HG02642 (cell line): ENCODE measurements around the gene ROBO2.

Experiments
- ATAC-seq: cut with Tn5 transposase; IDR thresholded peaks from one replicate; pipeline ENCODE4 v1.9.1; 2021; ENCODE audit warnings: mild to moderate bottlenecking; ENCODE audit not compliant: unreplicated experiment, poor library complexity

ROBO2 gene

DNA sequence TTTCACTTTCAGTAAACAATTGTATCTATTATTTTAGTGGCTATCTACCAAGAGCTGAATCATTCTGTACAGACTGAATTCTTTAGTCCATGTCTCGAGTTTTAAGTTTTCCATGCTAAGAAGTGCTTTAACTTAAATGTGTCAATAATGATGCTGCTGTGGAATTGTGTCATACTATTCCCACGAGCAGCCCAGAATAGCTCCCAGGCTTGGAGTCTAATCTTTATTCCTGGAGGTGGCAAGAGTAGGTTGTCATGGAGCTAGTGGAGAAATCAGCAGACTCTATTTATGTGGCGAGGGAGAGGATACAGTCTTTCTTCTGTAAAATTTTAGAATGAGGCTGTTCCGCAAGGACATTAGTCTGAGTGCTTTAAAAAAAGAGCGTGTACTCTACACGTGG, 207.2 kb downstream of the ROBO2 start:
- ATAC-seq, result no peak

DNA sequence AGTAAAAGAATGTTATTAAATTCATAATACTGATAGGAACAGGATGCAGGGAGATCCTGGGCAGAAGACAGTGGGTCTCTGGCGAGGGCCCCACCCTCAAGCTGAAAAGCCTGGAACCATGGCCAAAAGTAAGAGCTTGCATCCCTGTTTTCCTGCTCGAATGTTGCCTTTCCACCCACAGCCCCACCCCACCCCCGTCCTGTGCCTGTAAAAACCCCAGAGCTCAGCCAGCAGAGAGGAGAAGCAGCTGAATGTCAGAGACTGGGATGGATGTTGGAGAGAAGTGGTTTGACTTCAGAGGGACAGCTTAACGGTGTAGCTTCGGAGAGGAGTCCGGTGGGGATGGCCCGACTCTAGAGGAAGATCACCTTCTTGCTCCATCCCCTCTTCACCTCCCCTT, 207.9 kb downstream of the ROBO2 start:
- no peak for ATAC-seq

DNA sequence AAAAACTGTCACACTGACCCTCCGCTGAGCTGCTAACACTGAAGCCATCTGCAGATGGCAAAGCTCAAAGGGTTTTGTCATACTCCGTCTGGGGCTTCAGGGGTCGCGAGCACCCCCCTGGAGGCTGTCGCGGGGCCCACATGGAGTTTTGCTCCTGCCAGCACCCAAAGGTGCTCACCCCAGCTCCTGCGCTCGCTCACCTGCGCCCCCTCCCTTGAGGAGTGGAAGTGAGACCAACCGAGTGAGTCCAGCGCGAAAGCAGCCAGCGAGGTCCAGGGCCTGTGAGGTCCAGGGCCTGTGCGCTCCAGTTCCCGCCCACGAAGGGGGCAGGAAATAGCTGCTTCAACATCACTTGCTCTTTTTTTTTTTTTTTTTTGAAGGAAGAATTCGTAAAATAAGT, 208.5 kb downstream of the ROBO2 start:
- no peak for ATAC-seq

DNA sequence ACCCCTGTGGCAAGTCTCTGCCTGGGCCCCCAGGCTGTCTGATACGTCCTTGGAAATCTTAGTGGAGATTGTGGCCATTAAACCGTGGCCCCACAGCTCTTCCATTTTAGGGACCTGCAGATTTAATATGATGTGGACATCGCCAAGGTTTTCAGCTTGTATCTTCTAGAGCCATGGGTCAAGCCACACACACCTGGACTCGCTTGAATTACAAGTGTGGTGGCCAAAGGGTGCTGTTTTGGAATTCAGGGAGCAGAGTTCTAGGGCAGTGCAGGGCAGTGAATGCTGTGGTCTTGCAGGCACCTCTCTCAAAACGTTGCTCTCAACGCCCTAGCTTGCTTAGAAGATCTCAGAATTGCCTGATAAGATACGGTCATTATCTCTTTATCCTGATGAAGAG, 211.2 kb downstream of the ROBO2 start:
- ATAC-seq, result no peak

DNA sequence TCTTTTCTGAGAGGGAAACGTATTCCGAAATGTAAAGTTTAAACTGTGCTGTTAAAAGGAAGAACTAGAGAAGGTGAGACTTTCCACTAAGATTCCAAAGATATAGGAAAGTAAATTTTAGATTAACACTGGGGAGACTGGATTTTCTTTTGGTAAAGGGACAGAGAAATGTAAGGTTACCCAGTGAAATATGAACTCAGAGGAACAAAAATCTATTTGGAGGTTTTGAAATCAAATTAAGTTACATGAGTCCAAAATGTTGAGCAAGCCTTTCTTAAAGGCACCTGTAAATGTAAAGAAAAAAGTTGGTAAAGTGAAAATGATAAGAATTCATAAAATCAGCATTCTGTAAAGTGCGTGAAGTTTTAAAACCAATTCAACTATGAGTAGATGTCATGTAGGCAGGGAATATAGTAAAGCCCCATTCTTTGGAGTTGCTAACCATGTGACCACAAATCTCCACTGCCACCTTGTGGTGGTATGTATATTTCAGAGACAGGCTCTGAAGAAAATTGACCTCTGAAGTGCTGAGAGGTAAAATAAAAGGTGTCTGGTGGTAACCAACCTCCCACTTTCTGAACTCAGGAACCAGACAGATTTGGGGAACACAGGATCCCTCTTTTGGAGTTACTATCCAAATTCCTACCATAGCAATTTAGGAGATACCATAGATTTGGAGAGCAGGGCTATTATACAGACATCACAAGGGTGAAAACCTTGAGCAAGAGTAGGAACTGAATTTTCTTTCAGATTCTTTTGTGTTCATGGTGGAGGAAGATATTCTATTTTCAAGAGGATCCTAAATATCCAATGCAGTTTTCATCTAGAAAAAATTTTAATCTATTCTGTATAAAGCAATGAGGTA, 215.3 kb downstream of the ROBO2 start:
- ATAC-seq, result peak; percentile 84

DNA sequence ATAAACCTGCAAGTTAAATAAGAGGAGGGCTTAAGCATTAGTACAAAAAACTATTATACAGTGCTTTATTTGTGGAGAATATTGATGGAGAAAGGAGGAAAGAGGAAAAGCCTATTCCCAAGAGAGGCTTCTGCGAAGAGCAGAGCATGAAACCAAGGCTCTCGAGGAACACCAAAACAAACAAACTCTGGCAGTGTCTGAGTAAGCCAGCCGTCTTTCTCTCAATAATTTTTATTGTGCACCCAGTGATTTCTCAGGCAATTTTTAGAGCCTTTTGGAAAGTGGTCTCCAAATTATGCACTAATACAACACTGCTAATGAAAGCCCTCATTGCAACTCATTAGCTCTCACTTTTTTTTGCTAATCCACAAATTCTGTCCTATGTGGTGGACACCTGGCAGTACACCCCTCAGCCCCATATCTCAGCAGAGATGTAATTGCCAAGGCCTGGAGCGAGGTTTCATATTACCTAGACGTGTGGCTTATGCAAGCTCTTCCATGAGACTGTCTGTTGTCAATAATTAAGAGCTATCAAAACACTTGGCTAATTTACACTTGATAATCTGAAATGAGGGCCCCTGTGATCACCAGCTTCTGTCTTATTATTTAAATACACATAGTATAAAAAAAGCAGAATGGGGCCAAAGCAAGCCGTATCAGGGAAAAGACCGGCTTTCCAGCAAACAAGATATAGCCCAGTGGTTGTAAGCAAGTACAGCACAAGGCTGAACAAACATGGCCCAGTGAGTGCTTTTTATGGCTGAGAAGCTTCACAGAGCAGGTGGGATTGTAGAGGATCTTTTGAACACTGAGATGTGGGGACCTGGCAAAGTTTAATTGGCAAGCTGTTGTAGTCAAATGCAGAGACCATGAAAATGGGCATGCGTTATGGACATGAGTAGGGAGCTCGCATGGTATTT, 216.9 kb downstream of the ROBO2 start:
- ATAC-seq, result no peak

DNA sequence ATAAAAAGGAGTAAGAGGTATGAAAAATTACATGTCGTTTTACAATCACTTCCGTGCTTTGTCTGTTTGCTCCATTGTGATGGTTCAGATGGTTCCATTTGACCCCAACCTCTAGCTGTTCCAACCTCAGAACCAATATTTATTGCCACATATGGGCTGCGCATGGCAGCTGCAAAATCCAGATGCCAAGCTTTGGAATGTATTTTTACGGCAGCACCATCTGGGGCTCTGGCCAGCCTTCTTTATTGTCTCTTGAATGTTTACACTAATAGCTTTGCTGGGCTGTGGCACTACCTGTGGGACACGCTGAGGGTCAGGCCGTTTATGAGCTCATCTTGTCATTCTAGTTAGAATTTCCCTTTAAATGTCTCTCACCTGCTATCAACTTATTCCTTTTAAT, 219.8 kb downstream of the ROBO2 start:
- ATAC-seq, result no peak

DNA sequence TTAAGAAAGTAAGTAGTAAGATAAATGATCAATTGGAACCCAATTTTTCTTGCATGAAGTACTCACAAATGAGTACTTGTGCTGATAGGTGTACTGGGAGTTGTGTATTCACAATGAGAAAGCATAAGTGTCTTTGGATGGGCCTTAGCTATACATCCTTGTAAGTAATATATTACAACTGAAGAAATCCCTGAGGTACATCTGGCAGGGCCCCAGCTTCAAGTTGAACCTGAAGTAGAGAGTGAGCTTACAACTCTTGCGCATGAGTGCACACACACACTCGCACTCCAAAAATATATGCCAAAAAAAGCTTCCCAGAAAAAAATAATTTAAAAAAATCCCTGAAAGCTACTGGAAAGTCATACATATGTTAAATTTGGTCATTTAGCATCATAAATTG, 222.5 kb downstream of the ROBO2 start:
- ATAC-seq, result no peak

DNA sequence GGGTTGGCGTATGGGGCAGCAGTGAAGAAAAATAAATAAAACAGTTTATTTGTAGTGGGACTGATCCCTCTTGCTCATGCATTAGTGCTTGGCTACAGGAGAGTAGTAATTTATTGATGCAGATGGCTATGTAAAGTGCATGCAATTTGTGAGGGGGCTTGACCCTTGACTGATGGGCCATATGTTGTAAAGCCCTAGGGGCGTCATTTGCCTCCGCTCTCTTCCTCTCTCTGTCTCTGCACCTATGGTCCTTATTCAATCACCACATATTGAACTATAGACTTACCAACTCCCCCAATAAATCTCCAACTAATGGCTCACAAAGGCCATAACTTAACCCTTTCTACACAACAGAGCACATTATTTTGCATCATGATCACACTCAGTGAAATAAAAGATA, 227.7 kb downstream of the ROBO2 start:
- no peak for ATAC-seq

DNA sequence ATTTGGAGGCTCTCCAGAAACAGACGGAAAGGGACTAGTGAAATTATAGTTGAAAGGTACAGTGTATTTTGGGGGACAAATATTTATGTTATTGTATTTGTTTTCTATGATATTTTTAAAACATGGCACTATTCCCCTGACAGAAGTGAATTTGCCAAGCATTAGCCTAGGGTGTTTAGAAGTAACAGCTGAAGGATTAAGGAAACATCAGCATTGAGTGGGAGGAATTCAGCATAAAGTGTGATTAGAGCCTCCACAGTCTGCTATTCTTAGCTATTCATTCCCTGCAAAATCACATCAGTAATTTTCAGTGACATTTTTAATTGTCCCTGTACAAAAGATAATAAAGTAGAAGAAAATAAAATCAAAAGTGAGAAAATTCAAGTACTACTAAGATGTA, 231.4 kb downstream of the ROBO2 start:
- no peak for ATAC-seq

DNA sequence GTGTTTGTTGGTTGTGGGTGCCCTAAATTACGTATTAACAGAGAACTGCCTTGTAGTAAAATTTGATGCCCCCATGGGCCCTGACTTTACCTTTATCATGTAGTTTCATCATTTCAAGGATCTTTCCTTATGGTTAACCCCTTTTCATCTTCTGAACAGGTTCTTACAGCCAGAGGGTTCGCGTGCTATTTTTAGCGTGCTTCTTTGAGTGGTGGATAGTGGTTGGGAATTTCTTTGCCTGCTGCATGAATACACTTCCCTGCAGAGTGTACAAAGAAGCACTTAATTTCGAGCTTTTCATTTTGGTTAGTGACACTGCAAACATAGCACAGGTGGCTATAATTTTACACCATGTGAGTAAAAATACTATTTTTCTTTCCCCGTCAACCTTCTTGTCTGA, 231.8 kb downstream of the ROBO2 start:
- ATAC-seq, result no peak

DNA sequence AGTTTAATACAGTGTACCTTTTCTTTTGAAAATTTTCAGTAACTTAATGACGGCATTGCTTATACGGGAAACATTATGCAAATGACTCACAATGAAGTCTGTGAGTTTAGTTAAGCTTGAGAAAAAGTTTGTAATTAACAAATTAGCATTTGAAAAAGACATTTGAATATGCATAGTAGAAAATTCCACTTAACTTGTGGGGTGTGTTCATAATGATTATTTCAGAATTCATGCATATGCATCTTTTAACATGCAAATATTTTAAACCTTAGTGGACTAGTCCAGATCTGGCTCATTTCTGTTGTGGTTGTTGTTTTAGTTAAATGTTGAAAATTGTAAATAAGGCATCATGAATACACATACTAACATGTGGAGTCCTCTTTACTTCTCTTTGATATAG, 239.4 kb downstream of the ROBO2 start:
- ATAC-seq, result no peak

DNA sequence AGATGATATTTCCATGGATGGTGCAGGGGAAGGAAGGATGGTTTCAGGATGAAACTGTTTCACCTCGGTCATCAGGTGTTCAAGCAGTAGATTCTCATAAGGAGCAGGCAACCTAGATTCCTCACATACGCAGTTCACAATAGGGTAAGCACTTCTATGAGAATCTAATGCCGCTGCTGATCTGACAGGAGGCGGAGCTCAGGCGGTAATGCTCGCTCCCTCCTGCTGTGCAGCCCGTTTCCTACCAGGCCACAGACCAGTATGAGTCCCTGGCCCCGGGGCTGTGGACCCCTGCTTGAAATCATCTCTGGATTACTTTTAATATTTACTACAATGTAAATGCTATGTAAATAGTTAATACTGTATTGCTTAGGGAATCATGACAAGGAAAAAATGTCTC, 241.8 kb downstream of the ROBO2 start:
- no peak for ATAC-seq

DNA sequence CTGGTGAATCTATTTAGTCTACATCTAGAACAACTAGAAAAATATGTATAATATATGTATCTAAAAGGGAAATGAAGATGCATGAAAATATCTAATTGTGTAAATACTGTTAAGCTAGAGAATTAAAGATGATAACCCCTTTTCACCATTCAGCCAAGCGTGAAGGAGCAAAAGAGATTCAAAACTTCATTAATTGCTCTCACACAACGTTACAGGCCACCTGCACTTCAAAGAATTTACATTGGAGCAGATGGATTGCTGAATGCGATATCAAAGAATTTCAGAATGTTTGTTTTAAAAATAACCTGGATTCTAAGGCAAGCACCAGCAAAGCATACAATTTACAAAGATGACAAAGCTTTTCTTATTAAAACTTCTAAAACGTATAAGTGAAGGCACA, 243.2 kb downstream of the ROBO2 start:
- ATAC-seq, result no peak

DNA sequence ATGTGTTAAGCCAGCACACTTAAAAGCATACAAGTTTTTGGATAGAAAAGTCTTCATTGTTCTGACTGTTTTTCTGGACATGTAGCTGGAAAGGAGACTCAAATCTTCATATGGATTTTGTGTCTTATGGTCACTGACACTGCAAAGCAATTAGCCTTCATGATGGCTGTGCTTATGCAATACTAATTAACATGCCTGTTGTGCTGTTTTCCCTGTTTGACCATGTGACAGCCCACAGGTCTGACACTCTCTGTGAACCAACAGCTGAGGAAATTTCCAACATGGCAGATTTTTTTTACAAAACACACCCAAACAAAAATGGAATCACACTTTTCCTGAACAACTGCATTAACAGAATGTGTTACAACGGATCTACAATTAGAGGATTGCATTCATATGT, 248.4 kb downstream of the ROBO2 start:
- ATAC-seq, result no peak

DNA sequence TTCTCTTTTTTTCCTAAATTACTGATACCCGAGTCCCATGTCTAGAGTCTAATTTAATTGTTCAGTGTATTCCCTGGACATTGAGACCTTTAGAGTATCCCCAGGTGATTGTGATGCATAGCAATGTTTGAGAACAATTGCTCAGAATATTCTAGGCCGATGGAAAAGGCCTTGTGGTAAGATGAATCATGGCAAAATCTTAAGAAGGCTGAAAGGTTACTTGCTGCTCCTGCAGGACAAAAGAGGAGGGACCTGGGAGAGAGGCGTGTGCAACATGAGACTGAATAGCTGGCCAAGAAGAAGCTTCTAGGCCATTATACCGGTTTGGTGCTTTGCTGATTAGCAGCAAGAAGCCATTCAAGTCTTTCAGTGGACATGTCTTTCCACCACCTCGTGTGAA, 256.6 kb downstream of the ROBO2 start:
- no peak for ATAC-seq

DNA sequence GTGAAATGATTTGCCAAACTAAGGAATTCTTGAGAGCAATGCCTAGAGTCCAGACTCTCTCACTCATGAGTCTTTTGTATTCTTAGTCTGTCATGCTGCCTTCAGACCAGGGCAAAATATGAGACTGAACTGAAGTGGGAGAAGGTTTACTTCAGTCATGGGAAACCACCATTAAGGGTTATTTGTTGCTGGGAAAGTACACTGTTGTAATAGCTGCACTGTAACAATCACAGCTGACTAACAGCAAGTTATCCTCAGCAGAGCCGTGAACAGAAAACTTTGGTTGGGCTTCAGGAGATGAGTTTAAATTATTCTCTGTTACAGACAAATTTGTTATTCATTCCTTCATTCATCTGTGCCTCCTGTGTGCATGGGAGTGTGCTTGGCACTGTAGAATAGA, 258.5 kb downstream of the ROBO2 start:
- ATAC-seq, result no peak

DNA sequence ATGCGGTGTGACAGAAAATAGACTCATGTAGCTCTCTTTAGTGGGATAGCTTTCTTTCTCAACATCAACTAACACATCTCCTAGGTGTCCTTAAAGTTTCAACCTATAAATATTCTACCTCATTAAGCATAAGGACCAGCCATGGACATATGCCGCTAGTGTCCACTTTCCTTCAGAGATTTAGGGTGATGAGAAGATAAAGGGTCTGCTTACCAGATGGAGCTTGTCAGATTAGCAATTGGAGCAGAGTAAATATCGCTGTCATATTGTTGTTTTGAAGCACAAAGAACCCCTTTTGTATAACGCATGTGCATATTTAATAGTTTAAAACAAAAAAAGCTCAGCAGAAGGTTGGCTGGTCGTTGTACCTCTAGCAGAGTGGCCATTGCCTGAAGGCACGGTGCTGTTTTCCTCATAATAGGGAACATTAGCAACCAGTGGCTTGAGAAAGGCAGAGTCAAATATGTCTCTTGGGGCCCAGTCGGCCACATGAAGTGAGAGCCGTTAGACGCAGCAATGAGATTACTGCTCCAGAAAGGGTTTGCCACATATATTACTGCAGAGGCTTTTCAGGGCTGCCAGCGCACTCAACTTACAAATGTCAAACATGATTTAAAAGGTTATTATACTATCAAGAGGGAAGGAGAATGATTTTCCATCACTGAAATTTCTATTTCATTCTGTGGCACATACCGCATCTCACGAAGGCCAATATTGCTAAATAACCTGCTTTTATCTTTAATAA, 264.2 kb downstream of the ROBO2 start:
- no peak for ATAC-seq

DNA sequence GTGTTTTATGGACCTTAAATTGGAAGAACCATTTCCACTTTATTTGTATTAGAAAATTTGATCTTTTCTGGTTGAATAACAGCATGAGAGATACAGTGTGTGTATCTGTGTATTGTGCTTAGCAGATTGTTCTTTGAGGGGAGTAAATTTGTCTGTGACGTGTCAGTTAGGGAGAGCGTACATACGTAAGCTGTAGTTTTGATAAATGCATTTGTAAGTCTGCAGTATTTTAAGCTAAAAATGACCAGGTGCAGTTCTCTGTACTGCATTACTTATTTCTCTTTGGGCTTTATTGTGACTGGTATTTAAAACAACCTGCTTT, 264.8 kb downstream of the ROBO2 start:
- no peak for ATAC-seq

DNA sequence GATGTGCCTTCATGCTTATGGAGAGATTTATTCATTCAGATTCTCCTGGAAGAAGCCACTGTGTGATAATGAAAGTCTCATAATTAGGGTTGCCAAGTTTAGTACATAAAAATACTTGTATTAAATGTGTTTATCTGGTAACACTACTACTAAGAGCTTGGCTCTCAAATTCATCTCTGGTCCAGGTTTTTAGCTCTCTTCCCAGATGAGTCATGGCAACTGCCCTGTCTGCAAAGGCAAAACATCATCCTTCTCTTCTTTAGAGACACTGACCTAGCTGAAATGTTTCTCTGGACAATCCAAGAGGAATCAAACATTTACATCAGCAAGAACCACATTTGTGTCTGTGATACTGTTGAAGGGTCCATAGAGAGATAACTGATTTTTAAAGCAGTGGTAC, 269.6 kb downstream of the ROBO2 start:
- no peak for ATAC-seq

DNA sequence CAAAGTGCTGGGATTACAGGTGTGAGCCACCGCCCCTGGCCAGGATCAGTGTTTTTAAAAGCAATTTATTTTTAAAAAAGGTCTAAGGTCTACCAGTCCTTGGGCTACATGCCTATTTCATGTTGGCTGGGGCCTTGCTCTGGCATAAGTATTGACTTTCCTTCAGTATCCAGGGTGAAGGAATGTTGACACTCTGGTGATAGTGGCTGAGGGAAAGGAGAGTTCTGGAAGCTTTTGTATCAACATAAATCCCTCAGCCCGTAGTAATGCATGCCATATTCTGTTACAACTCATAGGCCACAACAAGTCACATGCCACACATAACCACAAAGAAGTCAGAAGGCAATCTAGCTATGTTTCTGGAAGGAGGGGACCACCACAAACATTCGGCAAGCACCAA, 273.9 kb downstream of the ROBO2 start:
- no peak for ATAC-seq
